ENCODE data around the gene PDCD4. TPM values are rescaled to one million over a fixed set of nuclear protein-coding genes. Genes with fewer than 3 reads are reported as not detected.
A peak's percentile ranks its signal among the peaks of the same experiment; 100 is the strongest.

The PDCD4 gene
- total RNA-seq, 1 experiment from 2014 or later, result 19.4 TPM

DNA sequence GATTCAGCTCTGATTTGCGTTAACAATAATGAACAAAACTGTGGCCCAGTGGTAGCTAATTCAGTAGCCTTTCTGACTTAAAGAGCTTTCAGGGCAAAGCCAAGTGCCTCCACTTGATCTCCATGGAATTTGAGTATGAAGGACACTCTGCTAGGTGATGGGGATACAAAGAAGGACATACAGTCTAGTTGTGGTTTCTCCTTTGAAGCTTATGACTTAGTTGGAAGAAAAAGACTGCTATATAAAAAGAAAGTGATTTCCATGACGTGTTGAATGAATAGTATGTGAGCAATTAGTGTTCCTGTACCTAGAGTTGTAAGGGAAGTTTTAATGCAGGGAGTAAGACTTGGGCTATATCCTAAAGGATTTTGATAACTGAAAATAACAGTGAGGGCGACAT is 8.3 kb downstream of the PDCD4 start:
- Histone ChIP-seq H3K27ac (ENCODE audit: low read length) (no peak overlapping the region), H4K20me1 (ENCODE audit: low read length) (no peaks in the 10 kb centered on the region), H3K9ac (ENCODE audit: low read length) (no peak overlapping the region), H3K36me3 (ENCODE audit: low read depth, low read length) (no peaks in the 10 kb centered on the region; the same call in 1 of the 2 replicates), H3K27me3 (ENCODE audit: low read length) (no peaks in the 10 kb centered on the region), H3K9me2 (replicated peaks; ENCODE audit: low read length) (no peaks in the 10 kb centered on the region), H3K79me2 (ENCODE audit: low read length) (peaks cover under 1% of the 10 kb centered on the region), H2AFZ (ENCODE audit: low read length) (no peak overlapping the region), H3K4me3 (ENCODE audit: low read length) (no peak overlapping the region), H3K4me2 (ENCODE audit: low read length) (no peak overlapping the region), H3F3A (ENCODE audit: low read length, unreplicated experiment) (no peaks in the 10 kb centered on the region), H3K4me1 (ENCODE audit: insufficient read depth, low read length) (peaks cover 19% of the 10 kb centered on the region), H3K9me3 (ENCODE audit: low read length) (no peaks in the 10 kb centered on the region)
- ChIA-PET CTCF (no interaction called here), POLR2A (ENCODE audit: unreplicated experiment) (interaction anchor here (0.7 kb wide), 1 partner anchor 61 kb away, joined by 3 read pairs; no protein-coding TSS in a partner anchor)
- intact Hi-C loops (cut with micrococcal nuclease), result loop anchor here (5.0 kb wide), 1 partner anchor 37 kb away; the partner anchor contains the start of genes BBIP1 and SHOC2
- DNase-seq, result no peak
- TF ChIP-seq, protein P1, sequence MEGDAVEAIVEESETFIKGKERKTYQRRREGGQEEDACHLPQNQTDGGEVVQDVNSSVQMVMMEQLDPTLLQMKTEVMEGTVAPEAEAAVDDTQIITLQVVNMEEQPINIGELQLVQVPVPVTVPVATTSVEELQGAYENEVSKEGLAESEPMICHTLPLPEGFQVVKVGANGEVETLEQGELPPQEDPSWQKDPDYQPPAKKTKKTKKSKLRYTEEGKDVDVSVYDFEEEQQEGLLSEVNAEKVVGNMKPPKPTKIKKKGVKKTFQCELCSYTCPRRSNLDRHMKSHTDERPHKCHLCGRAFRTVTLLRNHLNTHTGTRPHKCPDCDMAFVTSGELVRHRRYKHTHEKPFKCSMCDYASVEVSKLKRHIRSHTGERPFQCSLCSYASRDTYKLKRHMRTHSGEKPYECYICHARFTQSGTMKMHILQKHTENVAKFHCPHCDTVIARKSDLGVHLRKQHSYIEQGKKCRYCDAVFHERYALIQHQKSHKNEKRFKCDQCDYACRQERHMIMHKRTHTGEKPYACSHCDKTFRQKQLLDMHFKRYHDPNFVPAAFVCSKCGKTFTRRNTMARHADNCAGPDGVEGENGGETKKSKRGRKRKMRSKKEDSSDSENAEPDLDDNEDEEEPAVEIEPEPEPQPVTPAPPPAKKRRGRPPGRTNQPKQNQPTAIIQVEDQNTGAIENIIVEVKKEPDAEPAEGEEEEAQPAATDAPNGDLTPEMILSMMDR (conservative IDR thresholded peaks at IDR 0.05; ENCODE audit: low read depth, low read length), result no peak
- no peak for TF ChIP-seq EZH2phosphoT487 (IDR thresholded peaks at IDR 0.05; ENCODE audit: borderline replicate concordance, low read length)
- TF ChIP-seq EZH2 (IDR thresholded peaks at IDR 0.05; ENCODE audit: low read length, unreplicated experiment), result no peak
- no TSS peak for BruUV-seq (replicated peaks)
- no peak for ATAC-seq

DNA sequence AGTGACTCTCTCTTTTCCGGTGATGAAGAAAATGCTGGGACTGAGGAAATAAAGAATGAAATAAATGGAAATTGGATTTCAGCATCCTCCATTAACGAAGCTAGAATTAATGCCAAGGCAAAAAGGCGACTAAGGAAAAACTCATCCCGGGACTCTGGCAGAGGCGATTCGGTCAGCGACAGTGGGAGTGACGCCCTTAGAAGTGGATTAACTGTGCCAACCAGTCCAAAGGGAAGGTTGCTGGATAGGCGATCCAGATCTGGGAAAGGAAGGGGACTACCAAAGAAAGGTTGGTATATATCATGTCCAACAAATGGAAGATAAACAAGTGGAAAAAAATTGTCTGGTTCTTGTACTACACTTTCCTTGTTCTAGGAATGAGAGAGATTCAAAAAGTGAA is 9.5 kb downstream of the PDCD4 start:
- Histone ChIP-seq H3K4me1 (ENCODE audit: insufficient read depth, low read length) (peaks cover 27% of the 10 kb centered on the region), H3K27me3 (ENCODE audit: low read length) (no peaks in the 10 kb centered on the region), H3K9me3 (ENCODE audit: low read length) (no peaks in the 10 kb centered on the region), H3F3A (ENCODE audit: low read length, unreplicated experiment) (no peaks in the 10 kb centered on the region), H3K4me3 (ENCODE audit: low read length) (no peak overlapping the region), H3K27ac (ENCODE audit: low read length) (no peak overlapping the region), H2AFZ (ENCODE audit: low read length) (no peak overlapping the region), H3K36me3 (ENCODE audit: low read depth, low read length) (no peaks in the 10 kb centered on the region; the same call in 1 of the 2 replicates), H3K4me2 (ENCODE audit: low read length) (no peak overlapping the region), H3K9ac (ENCODE audit: low read length) (no peak overlapping the region), H3K9me2 (replicated peaks; ENCODE audit: low read length) (no peaks in the 10 kb centered on the region), H3K79me2 (ENCODE audit: low read length) (no peaks in the 10 kb centered on the region), H4K20me1 (ENCODE audit: low read length) (no peaks in the 10 kb centered on the region)
- ChIA-PET POLR2A (ENCODE audit: unreplicated experiment) (no interaction called here), CTCF (no interaction called here)
- ATAC-seq (no peak), DNase-seq (no peak)
- TSS peak; percentile 41 for BruUV-seq (replicated peaks)
- intact Hi-C loops (cut with micrococcal nuclease), result loop anchor here (5.0 kb wide), 1 partner anchor 36 kb away; the partner anchor contains the start of genes BBIP1 and SHOC2
- TF ChIP-seq, protein P1 (conservative IDR thresholded peaks at IDR 0.05; ENCODE audit: low read depth, low read length), result no peak
- no peak for TF ChIP-seq EZH2phosphoT487 (IDR thresholded peaks at IDR 0.05; ENCODE audit: borderline replicate concordance, low read length)
- no peak for TF ChIP-seq EZH2 (IDR thresholded peaks at IDR 0.05; ENCODE audit: low read length, unreplicated experiment)

DNA sequence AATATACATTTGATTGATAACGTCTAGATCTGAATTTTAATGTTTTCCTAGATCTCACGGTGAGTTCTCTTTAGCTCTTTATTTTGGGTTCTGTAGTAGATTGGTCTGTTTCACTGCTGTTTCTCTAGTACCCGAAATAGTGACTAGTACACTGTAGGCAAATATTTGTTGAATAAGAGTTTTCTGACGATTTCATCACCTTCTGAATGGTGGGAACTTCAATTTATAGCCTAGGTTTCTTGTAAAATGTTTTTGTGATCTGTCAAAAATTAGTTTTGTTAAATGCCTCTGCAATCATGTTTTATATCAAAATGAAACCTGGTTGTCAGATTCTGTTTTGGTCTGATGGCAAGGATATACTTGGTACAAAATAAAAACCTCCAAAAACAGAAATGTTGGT is 10.2 kb downstream of the PDCD4 start:
- CTCF ChIA-PET, result no interaction called here

More for the DNA sequence above, 10.2 kb downstream of the PDCD4 start:
- Histone ChIP-seq H3K36me3 (ENCODE audit: low read depth, low read length) (no peaks in the 10 kb centered on the region; the same call in 1 of the 2 replicates), H2AFZ (ENCODE audit: low read length) (no peak overlapping the region), H3K27me3 (ENCODE audit: low read length) (no peaks in the 10 kb centered on the region), H4K20me1 (ENCODE audit: low read length) (no peaks in the 10 kb centered on the region), H3K4me3 (ENCODE audit: low read length) (no peak overlapping the region), H3K79me2 (ENCODE audit: low read length) (no peaks in the 10 kb centered on the region), H3K27ac (ENCODE audit: low read length) (no peak overlapping the region), H3K4me2 (ENCODE audit: low read length) (no peak overlapping the region), H3K4me1 (ENCODE audit: insufficient read depth, low read length) (peaks cover 34% of the 10 kb centered on the region), H3F3A (ENCODE audit: low read length, unreplicated experiment) (no peaks in the 10 kb centered on the region), H3K9me3 (ENCODE audit: low read length) (no peaks in the 10 kb centered on the region), H3K9ac (ENCODE audit: low read length) (no peak overlapping the region), H3K9me2 (replicated peaks; ENCODE audit: low read length) (no peaks in the 10 kb centered on the region)
- POLR2A ChIA-PET (ENCODE audit: unreplicated experiment), result no interaction called here
- intact Hi-C loops (cut with micrococcal nuclease), result loop anchor here (5.0 kb wide), 1 partner anchor 35 kb away; the partner anchor contains the start of genes BBIP1 and SHOC2
- no peak for DNase-seq
- ATAC-seq, result no peak
- TF ChIP-seq EZH2phosphoT487 (IDR thresholded peaks at IDR 0.05; ENCODE audit: borderline replicate concordance, low read length) (no peak), EZH2 (IDR thresholded peaks at IDR 0.05; ENCODE audit: low read length, unreplicated experiment) (no peak)
- no TSS peak for BruUV-seq (replicated peaks)
